HG03558 (cell line): Measurements from ENCODE around the gene RAB30.
"Not testable (repeated sequence)": the region's sequence is repeated elsewhere in the genome, so short reads cannot be mapped to it uniquely, and the experiment has no call there.

ENCODE experiments used
- ATAC-seq: cut with Tn5 transposase; IDR thresholded peaks from one replicate; pipeline ENCODE4 v1.9.1; 2021; ENCODE audit warnings: moderate number of reproducible peaks; ENCODE audit not compliant: unreplicated experiment; ENCODE audit errors: extremely low read depth

Gene RAB30

GRCh38 chr11:83019888-83020579 is 51.7 kb downstream of the RAB30 start:
- no peak for ATAC-seq

- ATAC-seq = no peak
These were observed 56.7 kb downstream of the RAB30 start for GRCh38 chr11:83014951-83015350.

- no peak for ATAC-seq
These were observed 59.3 kb downstream of the RAB30 start for GRCh38 chr11:83012168-83013067.

- no peak for ATAC-seq
These were observed 60.1 kb downstream of the RAB30 start for GRCh38 chr11:83011333-83012167.

GRCh38 chr11:83009999-83010398 is 61.7 kb downstream of the RAB30 start:
- no peak for ATAC-seq

GRCh38 chr11:83009136-83009535 is 62.6 kb downstream of the RAB30 start:
- ATAC-seq = not testable (repeated sequence)

GRCh38 chr11:83008581-83008923 is 63.1 kb downstream of the RAB30 start:
- ATAC-seq = no peak

GRCh38 chr11:83007909-83008580 is 63.7 kb downstream of the RAB30 start:
- ATAC-seq = no peak

- no peak for ATAC-seq
These were observed 64.2 kb downstream of the RAB30 start for GRCh38 chr11:83007477-83007876.

GRCh38 chr11:83006877-83007330 is 64.8 kb downstream of the RAB30 start:
- ATAC-seq = peak; percentile 65

GRCh38 chr11:83004746-83005556 is 66.7 kb downstream of the RAB30 start:
- no peak for ATAC-seq

GRCh38 chr11:83002522-83002921 is 69.2 kb downstream of the RAB30 start:
- ATAC-seq = no peak

GRCh38 chr11:83002053-83002452 is 69.6 kb downstream of the RAB30 start:
- ATAC-seq = no peak

GRCh38 chr11:83000381-83000780 is 71.3 kb downstream of the RAB30 start:
- ATAC-seq = no peak

GRCh38 chr11:82999232-82999631 is 72.5 kb downstream of the RAB30 start:
- ATAC-seq = no peak

- no peak for ATAC-seq
These were observed 73.0 kb downstream of the RAB30 start for GRCh38 chr11:82998697-82999096.

GRCh38 chr11:82996966-82997606 is 74.6 kb downstream of the RAB30 start:
- ATAC-seq = peak; percentile 86

- no peak for ATAC-seq
These were observed 75.8 kb downstream of the RAB30 start for GRCh38 chr11:82995754-82996398.
